ENCODE measurements around the gene SON.

DNA sequence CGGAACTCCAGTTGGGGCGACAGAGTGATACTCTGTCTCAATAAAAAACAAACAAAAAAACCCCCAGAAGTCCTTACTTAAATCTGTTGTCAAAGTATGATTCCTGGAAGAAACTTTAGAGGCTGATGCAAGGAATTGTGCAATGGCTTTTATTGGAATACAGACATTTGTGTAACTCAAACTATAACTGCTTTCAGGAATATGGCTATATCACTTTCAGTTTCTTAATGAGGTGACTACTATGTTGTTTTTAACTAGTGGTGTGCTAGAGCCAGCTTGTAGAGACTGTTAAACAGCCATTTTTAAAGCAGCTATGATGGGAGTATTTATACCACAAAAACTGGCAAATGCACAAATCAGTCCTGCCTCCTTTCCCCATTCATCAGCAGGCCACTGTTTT is 28.6 kb upstream of the SON start:
- TF ChIP-seq, protein P1, sequence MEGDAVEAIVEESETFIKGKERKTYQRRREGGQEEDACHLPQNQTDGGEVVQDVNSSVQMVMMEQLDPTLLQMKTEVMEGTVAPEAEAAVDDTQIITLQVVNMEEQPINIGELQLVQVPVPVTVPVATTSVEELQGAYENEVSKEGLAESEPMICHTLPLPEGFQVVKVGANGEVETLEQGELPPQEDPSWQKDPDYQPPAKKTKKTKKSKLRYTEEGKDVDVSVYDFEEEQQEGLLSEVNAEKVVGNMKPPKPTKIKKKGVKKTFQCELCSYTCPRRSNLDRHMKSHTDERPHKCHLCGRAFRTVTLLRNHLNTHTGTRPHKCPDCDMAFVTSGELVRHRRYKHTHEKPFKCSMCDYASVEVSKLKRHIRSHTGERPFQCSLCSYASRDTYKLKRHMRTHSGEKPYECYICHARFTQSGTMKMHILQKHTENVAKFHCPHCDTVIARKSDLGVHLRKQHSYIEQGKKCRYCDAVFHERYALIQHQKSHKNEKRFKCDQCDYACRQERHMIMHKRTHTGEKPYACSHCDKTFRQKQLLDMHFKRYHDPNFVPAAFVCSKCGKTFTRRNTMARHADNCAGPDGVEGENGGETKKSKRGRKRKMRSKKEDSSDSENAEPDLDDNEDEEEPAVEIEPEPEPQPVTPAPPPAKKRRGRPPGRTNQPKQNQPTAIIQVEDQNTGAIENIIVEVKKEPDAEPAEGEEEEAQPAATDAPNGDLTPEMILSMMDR (IDR thresholded peaks at IDR 0.05), result no peak
- TF ChIP-seq POLR2A (IDR thresholded peaks at IDR 0.05), result no peak

All from heart left ventricle (tissue), 13 donors.